Right ventricle myocardium superior (tissue), 1 donor: ENCODE measurements around the gene GLMP. TPM values are rescaled to one million over a fixed set of nuclear protein-coding genes. Genes with fewer than 3 reads are reported as not detected.
"Not testable (repeated sequence)": the region's sequence is repeated elsewhere in the genome, so short reads cannot be mapped to it uniquely, and the experiment has no call there.

Experiments
- ATAC-seq: fragments of 200-7000 bp; cut with Tn5 transposase; one replicate; pipeline ENCODE4 v1.9.1; 2020; ENCODE audit warnings: mild to moderate bottlenecking; ENCODE audit not compliant: poor library complexity
- DNase-seq: peaks from one replicate; pipeline ENCODE4 v3.0.0-alpha.2; 2020
- intact Hi-C: fragments of 100-400 bp; cut with DNase I; formaldehyde crosslinking; loops from one replicate; pipeline ENCODE4 v1.11.2; 2022
- long read RNA-seq: library from polyadenylated mRNA; unstranded; transcript quantifications from one replicate; pipeline ENCODE4 v2.0.0, GENCODE V29; 2021
- total RNA-seq: library from RNA; stranded (reverse); fragmentation: NEBNext Ultra II Directional; extraction: Animal tissue kit (Norgen Biotek cat#: 25700); gene quantifications from one replicate; pipeline ENCODE4 v1.2.1, GENCODE V29; 2021
- donor health status: DM: no; HTN: yes; CAD: no; lungs with severe emphysema.

The GLMP gene, protein sequence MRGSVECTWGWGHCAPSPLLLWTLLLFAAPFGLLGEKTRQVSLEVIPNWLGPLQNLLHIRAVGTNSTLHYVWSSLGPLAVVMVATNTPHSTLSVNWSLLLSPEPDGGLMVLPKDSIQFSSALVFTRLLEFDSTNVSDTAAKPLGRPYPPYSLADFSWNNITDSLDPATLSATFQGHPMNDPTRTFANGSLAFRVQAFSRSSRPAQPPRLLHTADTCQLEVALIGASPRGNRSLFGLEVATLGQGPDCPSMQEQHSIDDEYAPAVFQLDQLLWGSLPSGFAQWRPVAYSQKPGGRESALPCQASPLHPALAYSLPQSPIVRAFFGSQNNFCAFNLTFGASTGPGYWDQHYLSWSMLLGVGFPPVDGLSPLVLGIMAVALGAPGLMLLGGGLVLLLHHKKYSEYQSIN
- 14.1 TPM for total RNA-seq
- long read RNA-seq, transcript GLMP-201 (6 exons, 1,604 nt): major isoform, 15 of 32 reads
- long read RNA-seq, partial matches to known transcripts: 5 of 32 reads
- long read RNA-seq, other reads (novel, unspliced or antisense): 6 of 32 reads

DNA sequence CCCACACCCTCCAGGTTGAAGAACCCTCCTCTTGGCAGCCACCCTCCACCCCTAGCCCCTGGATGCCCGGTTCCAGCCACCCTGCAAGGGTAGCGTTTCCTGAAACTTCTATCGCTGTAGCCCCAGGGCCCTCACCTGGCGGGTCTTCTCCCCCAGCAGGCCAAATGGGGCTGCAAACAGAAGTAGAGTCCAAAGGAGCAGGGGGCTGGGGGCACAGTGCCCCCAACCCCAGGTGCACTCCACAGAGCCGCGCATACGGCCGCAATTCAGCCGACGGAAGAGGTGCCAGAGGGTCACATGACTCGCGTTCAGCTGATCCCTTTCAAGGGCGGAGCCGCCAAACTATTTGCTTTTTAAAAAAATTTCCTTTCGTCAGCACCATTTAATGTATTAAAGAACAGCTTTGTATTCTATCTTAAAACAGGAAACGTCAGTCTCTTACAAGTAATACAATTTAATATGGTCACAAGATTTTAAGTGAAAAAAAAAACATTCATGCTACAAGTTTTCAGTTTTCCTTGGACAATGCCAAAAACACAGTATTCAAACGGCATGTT, at the start of gene GLMP:
GLMP (minus strand) TSS at position 289 of the 557 bp plus-strand sequence; CDS start at position 255, 34 bp downstream.
- ATAC-seq: peak; percentile 66
- intact Hi-C loops: no loop called here
- peak; percentile 85 for DNase-seq

DNA sequence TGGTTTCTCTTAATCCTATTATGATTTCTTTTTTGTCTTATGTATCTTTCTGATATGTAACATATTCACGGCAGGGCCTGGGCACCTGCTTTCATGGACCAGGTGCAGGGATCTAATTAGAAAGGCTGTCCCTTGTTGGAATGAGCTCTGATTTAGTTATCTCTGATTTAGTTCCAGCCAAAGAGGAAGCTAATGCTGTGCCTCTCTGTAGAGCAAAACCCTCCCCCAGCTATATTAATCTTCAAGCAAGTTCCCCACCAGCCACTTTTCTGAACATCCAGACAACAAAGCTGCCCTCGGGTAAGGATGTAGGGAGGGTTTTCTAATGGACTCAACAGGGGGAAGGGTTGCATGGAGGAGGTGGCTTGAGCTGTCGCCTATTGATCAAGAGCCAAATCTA, 48.9 kb upstream of the GLMP start:
- ATAC-seq: no peak
- intact Hi-C loops: no loop called here
- DNase-seq: no peak

DNA sequence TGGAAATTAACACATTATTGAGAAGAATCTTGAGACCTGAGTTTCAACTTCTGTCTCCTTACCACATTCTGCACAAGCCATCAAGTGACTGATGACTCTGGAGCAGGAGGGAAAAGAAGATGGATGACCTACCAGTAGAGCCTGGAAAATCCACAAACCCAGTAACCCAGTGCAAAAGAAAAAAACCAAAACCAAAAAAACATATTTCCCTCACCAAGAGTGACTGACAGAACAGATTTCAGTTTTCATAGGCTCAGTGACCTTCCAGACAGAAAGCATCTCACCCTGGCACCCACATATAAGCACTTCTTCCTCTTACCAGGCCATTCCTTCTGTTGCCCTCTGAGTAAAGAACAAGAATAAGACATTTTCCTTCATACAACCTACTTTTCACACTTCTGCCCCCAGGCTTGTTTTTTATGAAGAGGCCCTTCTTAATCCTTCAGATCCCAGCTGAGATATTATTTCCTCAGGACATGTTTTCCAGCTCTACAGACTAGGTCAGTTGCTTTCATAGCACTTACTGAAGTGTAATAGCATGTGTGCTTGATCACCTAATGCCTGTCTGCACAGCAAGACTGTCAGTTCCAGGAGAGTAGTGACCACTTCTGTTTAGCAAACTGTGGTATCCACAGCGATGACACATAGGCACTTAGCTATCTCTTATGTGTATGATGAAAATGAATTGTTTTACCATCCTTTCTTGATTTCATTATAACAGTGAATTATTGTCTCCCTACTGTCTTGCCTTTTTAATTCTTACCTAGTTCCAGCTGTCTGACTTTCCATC, 46.9 kb upstream of the GLMP start:
- intact Hi-C loops: no loop called here
- no peak for ATAC-seq
- DNase-seq: no peak

DNA sequence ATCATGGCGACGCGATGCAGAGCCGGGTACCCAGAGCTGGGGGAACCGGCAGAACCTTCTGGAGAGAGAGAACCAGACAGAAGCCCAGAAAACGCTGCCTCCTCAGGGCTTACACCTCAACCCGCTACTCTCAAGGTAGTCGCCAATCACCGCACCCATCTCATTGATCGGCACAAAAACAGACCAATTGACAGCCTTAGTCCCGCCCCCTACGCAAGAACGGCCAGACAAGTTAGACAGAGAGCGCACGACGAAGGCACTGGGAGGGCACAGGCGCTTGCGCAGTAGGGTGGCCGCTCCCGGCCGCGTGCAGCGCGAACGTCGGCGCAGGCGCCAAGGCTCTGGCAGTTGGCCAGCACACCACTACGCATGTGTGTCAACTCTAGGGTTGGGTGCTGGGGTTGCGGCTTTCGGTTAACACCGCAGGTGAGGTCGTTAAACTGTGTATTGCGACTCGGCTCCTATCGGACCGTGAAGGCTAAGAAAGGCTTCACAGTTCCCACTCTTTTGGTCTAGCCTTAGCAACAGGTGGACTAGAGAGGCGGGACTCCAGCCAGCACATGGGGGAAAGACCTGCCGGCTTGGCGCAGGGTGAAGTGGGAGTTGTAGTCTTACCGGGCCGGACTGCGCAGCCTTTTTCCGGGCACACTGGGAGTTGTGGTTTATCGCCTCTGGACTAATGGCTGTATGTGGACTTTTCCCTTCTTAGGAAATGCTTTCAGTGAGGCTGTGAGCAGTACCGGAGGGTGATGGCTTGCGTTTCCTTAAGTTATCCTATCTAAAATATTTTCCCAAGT, 42.9 kb upstream of the GLMP start, which contains the start of the genes CCT3 and TSACC:
CCT3 (minus strand) TSS at position 113 of the 797 bp plus-strand sequence; CDS start at position 5, 108 bp downstream.
TSACC (plus strand) TSS at position 347 of the 797 bp plus-strand sequence. CDS start 1,232 bp downstream, outside the sequence.
- intact Hi-C loops: no loop called here
- ATAC-seq (peak; percentile 98), DNase-seq (peak; percentile 99)

DNA sequence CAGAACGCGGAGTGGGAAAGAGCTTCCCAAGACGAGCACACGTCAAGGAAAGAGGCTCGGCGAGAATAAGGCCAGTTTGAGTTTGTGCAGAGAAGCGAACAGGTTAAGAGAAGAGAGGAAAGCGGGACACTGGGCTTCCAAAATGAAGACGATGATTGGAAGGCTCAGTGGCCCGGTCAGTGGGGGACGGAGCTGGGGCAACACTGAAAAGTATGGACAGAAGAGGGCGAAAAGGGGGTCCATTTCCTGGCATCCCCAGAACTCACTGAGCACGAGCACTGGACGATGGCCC, 42.4 kb upstream of the GLMP start:
- peak; percentile 20 for ATAC-seq
- intact Hi-C loops: no loop called here
- DNase-seq: peak; percentile 40

DNA sequence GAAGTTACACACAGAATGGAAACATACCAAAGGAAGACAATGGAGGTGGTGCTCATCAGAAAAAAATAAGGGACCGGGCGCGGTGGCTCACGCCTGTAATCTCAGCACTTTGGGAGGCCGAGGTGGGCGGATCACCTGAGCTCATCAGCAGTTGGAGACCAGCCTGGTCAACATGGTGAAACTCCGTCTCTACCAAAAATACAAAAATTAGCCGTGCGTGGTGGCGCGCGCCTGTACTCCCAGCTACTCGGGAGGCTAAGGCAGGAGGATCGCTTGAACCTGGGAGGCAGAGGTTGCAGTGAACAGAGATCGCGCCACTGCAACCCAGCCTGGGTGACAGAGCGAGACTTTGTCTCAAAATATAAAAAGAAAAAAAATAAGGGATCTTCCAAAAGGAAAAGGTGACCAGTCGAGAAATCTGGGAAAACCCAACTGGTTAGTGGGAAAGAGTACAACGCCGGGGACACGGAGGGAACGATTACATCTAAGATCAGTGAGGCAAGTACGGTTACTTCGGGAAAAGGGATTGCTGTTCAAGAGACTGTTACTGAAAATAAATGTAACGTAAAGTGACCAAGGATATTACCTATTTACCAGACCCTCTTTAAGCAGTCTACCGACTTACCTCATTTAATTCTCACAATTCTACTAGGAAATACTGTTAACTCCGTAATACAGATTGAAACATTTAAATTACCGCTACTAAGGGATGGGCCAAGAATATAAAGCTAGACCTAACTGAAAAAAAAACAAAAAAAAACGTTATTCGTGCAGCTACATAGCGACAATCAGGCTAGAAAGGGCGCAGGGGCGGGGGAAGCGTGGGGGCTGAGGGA, 41.8 kb upstream of the GLMP start:
- DNase-seq (no peak), ATAC-seq (peak; percentile 0)
- intact Hi-C loops: no loop called here

DNA sequence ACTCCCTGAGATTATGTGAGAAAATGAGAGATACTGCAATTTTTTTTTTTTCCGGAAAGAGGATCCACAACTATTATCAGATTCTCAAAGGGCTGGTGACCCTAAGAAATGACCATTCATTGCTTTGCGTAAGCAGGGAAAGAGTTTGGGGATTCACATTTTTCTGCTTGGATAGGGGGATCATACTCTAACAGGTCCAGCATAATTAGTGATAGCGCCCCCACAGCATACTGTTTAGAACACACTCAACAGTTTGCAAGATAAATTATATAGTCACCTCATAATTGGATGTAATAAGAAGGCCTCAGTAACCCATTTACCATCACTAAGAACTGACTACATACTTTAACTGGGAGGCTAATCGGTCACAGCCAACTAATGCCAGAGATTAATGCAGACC, 40.8 kb upstream of the GLMP start:
- ATAC-seq: no peak
- intact Hi-C loops: no loop called here
- no peak for DNase-seq

DNA sequence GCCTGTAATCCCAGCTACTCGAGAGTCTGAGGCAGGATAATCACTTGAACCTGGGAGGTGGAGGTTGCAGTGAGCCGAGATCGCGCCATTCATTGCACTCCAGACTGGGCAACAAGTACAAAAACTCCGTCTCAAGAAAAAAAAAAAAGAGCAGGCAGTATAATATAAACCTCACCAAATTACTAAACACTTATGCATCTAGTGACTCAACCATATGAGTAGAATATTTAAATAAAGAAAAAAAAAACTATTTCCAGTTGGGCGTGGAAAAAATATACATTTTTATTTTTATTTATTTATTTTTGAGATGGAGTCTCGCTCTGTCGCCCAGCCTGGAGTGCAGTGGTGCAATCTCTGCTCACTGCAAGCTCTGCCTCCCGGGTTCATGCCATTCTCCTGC, 27.7 kb upstream of the GLMP start:
- intact Hi-C loops, DNase-seq, ATAC-seq: not testable (repeated sequence)

DNA sequence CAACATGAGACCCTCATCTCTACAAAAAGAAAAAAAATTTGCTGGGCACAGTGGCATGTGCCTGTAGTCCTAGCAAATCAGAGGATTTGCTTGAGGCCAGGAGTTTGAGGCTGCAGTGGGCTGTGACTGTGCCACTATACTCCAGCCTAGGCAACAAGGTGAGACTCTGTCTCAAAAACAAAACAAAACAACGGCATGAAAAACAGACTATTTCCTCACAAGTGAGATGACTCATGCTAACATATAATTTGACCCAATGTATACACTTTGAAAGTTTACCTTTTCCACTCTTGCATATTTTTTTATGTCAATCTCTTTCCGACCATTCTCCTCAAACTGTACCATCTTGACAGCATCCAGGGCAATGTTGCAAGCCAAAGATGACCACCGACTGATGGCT, 25.1 kb upstream of the GLMP start:
- DNase-seq (no peak), ATAC-seq (no peak)
- intact Hi-C loops: no loop called here

DNA sequence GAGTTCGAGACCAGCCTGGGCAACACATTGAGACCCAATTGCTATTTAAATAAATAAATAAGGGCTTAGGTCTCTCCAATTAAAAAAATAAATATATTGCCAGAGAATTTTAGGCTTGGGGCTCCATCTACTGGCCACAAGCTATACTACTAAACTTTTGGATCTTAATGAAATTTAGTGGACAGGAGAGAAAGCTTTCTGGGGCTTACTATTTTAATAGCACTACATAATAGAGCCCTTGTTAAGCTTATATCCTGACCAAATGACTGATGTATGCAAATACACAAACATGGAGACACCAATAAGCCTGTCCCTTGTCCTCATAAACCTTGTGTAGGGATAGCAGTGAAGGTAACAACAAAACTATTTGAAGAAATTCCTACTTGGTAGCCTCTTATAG, 24.2 kb upstream of the GLMP start:
- intact Hi-C loops: no loop called here
- ATAC-seq (no peak), DNase-seq (no peak)

DNA sequence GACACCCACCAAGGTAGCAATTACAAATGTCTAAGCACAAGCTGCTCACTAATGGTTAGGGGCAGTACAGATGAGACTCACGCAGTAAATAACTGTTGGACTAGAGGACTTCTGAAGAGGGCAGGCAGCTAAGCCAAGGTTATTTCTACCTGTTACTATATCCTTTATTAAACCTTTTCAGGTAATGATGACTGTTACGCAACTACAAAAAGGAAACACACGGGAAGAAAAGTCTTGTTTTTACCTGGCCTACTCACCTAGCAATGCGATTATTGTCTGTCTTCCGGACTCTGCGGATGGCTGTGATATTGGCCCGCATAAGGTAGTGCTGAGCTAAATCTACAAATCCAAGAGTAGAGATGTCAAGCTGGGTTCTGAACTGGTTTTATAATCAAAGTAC, 21.4 kb upstream of the GLMP start:
- intact Hi-C loops: no loop called here
- DNase-seq (no peak), ATAC-seq (no peak)

DNA sequence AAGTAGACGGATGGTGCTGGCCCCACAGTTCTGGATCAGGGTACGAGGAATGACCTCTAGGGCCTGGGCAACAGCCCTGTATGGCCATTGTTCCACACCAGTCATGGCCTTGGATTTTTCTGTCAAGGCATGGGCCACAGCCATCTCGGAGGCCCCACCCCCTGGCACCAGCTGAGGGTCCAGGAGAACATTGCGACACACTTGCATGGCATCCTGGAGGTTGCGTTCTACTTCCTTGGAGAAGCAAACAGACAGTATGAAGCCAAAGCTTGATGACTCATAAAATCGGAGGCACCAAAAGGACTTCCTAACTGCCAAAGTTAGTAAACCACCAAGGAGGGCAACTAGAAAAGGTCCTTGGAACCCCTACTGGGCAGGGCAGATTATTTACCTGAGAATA, 15.5 kb upstream of the GLMP start:
- ATAC-seq (no peak), DNase-seq (no peak)
- intact Hi-C loops: no loop called here

DNA sequence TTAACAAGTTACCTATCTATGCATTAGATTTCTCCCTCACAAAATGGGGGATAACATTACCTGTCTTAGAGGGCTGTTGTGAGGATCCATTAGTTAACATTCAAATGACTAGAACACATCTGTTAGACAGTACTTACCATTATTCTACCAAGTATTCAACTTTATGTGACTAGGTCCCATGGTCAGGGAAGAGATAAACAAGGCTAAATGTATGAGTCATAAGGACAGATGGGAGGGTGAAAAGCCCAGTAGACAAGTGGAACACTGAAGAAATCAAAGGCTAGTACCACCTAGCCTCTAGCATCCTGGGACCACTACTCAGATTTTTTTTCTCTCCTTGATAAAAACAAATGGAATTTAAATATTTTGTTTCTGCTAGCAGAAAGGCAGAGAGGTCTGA, 12.6 kb upstream of the GLMP start:
- intact Hi-C loops: no loop called here
- DNase-seq (no peak), ATAC-seq (no peak)

DNA sequence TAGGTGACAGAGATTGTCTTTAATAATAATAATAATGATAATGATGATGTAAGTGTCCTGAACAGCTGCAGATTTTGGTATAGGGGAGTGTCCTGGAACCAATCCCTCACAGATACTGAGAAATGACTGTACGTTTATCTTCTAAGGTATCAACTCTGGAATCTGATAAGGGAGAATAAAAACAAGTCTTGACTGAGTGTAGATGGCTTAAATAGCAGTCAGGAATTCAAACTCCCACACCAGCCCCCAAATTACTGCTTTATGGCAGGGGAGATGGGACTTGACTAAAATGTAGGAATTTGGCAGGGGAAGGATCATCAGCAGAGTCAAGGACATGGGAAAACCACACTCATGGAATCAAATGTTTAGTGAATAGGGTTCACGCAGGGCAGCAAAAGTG, 9.7 kb upstream of the GLMP start:
- intact Hi-C loops: no loop called here
- ATAC-seq (no peak), DNase-seq (no peak)

DNA sequence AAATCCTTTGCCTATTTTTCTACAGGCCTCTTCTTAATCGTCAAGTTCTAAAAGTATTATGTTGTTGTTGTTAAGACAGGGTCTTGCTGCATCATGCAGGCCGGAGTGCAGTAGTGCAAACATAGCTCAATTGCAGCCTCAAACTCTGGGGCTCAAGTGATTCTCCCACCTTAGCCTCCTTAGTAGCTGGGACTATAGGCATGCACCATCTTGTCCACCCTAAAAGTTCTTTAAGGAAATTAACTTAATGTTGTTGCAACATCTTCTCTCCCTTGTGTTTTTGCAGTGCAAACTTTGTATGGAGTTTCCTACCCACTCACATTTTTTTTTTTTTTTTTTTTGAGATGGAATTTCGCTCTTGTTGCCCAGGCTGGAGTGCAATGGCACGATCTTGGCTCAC, 7.8 kb upstream of the GLMP start:
- intact Hi-C loops: no loop called here
- no peak for ATAC-seq
- no peak for DNase-seq

DNA sequence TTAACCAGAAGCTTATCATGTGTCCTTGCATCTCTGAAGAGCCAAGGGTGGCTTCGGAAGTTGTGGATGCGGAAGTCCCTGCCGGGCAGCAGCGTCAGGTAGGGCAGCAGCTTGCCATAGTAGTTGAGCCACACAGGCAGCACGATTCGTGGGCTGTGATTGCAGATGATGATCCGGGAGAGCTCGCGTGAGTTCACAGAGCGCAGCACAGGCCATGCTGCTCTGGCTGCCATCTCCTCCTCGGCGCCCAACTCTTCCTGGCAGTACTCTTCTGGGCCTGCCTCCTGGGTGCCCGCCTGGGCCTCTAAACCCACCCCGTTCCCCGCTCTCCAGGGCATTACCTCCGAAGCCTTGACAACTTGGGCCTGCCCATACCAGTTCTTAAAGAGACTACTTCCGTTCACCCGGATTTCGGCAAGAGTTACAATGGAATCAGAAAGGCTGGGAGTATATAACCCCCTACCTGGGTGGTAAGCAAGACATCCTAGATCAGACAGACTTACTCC, 3.4 kb upstream of the GLMP start, which contains the start of gene VHLL:
VHLL (minus strand) TSS at position 456 of the 506 bp plus-strand sequence; CDS start at position 338, 118 bp downstream.
- intact Hi-C loops: no loop called here
- no peak for ATAC-seq
- no peak for DNase-seq

DNA sequence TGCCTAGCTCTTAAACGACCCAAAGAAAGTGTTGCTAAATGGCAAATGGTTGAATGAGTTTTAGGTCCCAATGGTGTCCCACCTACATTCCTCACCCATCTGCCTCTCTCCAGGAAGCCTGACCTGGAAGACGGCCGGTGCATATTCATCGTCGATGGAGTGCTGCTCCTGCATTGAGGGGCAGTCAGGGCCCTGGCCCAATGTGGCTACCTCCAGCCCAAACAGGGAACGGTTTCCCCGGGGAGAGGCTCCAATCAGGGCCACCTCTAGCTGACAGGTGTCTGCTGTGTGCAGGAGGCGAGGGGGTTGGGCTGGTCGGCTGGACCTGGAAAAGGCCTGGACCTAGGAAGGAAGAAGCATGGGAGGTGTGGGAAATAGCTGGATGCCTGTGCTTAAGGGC, 1.6 kb downstream of the GLMP start:
- DNase-seq: no peak
- no peak for ATAC-seq
- intact Hi-C loops: no loop called here

DNA sequence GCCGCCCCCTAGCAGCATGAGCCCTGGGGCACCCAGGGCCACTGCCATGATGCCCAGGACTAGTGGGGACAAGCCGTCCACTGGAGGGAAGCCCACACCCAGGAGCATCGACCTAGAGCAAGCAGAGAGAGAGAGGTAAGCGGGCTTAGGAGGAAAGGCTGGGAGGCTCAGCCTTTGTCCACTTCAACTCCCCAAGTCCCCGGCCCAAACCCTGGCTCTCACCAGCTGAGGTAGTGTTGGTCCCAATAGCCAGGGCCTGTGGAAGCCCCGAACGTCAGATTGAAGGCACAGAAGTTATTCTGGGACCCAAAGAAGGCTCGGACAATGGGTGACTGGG, 2.4 kb downstream of the GLMP start:
- no peak for ATAC-seq

More for the DNA sequence above, 2.4 kb downstream of the GLMP start:
- DNase-seq: no peak
- intact Hi-C loops: no loop called here
